GM18870 (cell line): ENCODE results near the gene SNX25.
"Not testable (repeated sequence)": the region's sequence is repeated elsewhere in the genome, so short reads cannot be mapped to it uniquely, and the experiment has no call there.

Source experiments
- ATAC-seq: cut with Tn5 transposase; IDR thresholded peaks from one replicate; pipeline ENCODE4 v1.9.1; 2021; ENCODE audit warnings: moderate library complexity; ENCODE audit not compliant: unreplicated experiment

SNX25 gene

GRCh38 chr4:185296665-185297460, 87.5 kb downstream of the SNX25 start:
- ATAC-seq = no peak

GRCh38 chr4:185298728-185299430, 89.5 kb downstream of the SNX25 start:
- ATAC-seq = no peak

GRCh38 chr4:185304541-185304940, 95.1 kb downstream of the SNX25 start:
- ATAC-seq = no peak

- peak; percentile 36 for ATAC-seq
Observed at GRCh38 chr4:185304944-185305690, 95.7 kb downstream of the SNX25 start.

- no peak for ATAC-seq
Observed at GRCh38 chr4:185305979-185306442, 96.6 kb downstream of the SNX25 start.

GRCh38 chr4:185307136-185307950, 97.9 kb downstream of the SNX25 start:
- peak; percentile 85 for ATAC-seq

GRCh38 chr4:185309770-185310169, 100.4 kb downstream of the SNX25 start:
- peak; percentile 44 for ATAC-seq

GRCh38 chr4:185311113-185311888, 101.9 kb downstream of the SNX25 start:
- no peak for ATAC-seq

GRCh38 chr4:185312699-185313098, 103.3 kb downstream of the SNX25 start:
- no peak for ATAC-seq

GRCh38 chr4:185317462-185317861, 108.1 kb downstream of the SNX25 start:
- ATAC-seq = not testable (repeated sequence)

- no peak for ATAC-seq
Observed at GRCh38 chr4:185317880-185318279, 108.5 kb downstream of the SNX25 start.

- no peak for ATAC-seq
Observed at GRCh38 chr4:185318679-185319078, 109.3 kb downstream of the SNX25 start.

GRCh38 chr4:185322803-185323202, 113.4 kb downstream of the SNX25 start:
- ATAC-seq = no peak

GRCh38 chr4:185323606-185324005, 114.2 kb downstream of the SNX25 start:
- no peak for ATAC-seq

GRCh38 chr4:185324361-185324760, 115.0 kb downstream of the SNX25 start:
- not testable (repeated sequence) for ATAC-seq

GRCh38 chr4:185325721-185326120, 116.3 kb downstream of the SNX25 start:
- ATAC-seq = not testable (repeated sequence)

- no peak for ATAC-seq
Observed at GRCh38 chr4:185328586-185328985, 119.2 kb downstream of the SNX25 start.

GRCh38 chr4:185329879-185330510, 120.6 kb downstream of the SNX25 start:
- ATAC-seq = not testable (repeated sequence)
